Measurements from ENCODE around the gene THSD8. TPM values are rescaled to one million over a fixed set of nuclear protein-coding genes. Genes with fewer than 3 reads are reported as not detected.

THSD8 gene
- polyA plus RNA-seq, 1 donor from 2014 or later, result 6.4 TPM

- Mint-ChIP-seq H3K27ac (peak within 1 kb of the TSS; percentile 73 to 93 (median 92)), H3K4me3 (peak within 1 kb of the TSS; percentile 80 to 93 (median 88)), H3K9me3 (no peaks in the 10 kb centered on the region), H3K4me1 (peaks cover 14 to 20% (median 19%) of the 10 kb centered on the region in 3 donors), H3K36me3 (no peaks in the 10 kb centered on the region), H3K27me3 (no peaks in the 10 kb centered on the region)
Observed at GRCh38 chr19:12774588-12775555, 27.0 kb upstream of the THSD8 start, which contains the start of gene HOOK2. HOOK2 (minus strand) TSS chr19:12775552; CDS start chr19:12775449, 103 bp downstream.

- Mint-ChIP-seq H3K27ac (peak overlapping the region; percentile 92 to 97 (median 95)), H3K9me3 (no peaks in the 10 kb centered on the region), H3K27me3 (no peaks in the 10 kb centered on the region), H3K4me1 (peaks cover 20 to 29% (median 22%) of the 10 kb centered on the region in 3 donors), H3K36me3 (no peaks in the 10 kb centered on the region), H3K4me3 (peak overlapping the region; percentile 82 to 96 (median 92))
Observed at GRCh38 chr19:12777217-12778016, 24.5 kb upstream of the THSD8 start.

- no peaks in the 10 kb centered on the region for H3K27me3 Mint-ChIP-seq
- peaks cover 20 to 29% (median 22%) of the 10 kb centered on the region in 3 donors for H3K4me1 Mint-ChIP-seq
- peak overlapping the region; percentile 92 to 97 (median 95) for H3K27ac Mint-ChIP-seq
- H3K4me3 Mint-ChIP-seq, result peak overlapping the region; percentile 82 to 96 (median 92)
- no peaks in the 10 kb centered on the region for H3K36me3 Mint-ChIP-seq
- no peaks in the 10 kb centered on the region for H3K9me3 Mint-ChIP-seq
Observed at GRCh38 chr19:12778017-12778904, 23.6 kb upstream of the THSD8 start.

- no peaks in the 10 kb centered on the region for H3K27me3 Mint-ChIP-seq
- peaks cover 14 to 29% (median 26%) of the 10 kb centered on the region in 3 donors for H3K4me1 Mint-ChIP-seq
- H3K36me3 Mint-ChIP-seq, result no peaks in the 10 kb centered on the region
- H3K27ac Mint-ChIP-seq, result peak overlapping the region; percentile 92 to 97 (median 95)
- H3K9me3 Mint-ChIP-seq, result no peaks in the 10 kb centered on the region
- peak overlapping the region; percentile 82 to 96 (median 92) for H3K4me3 Mint-ChIP-seq
Observed at GRCh38 chr19:12778905-12779161, 23.0 kb upstream of the THSD8 start.

- peaks cover 13 to 29% (median 26%) of the 10 kb centered on the region in 3 donors for H3K4me1 Mint-ChIP-seq
- H3K9me3 Mint-ChIP-seq, result no peaks in the 10 kb centered on the region
- no peaks in the 10 kb centered on the region for H3K36me3 Mint-ChIP-seq
- H3K27ac Mint-ChIP-seq, result peak overlapping the region; percentile 92 to 97 (median 95)
- H3K4me3 Mint-ChIP-seq, result peak overlapping the region; percentile 21 to 93 (median 84)
- no peaks in the 10 kb centered on the region for H3K27me3 Mint-ChIP-seq
Observed at GRCh38 chr19:12779162-12779993, 22.5 kb upstream of the THSD8 start.

- no peaks in the 10 kb centered on the region for H3K9me3 Mint-ChIP-seq
- no peaks in the 10 kb centered on the region for H3K27me3 Mint-ChIP-seq
- peak overlapping the region in 1 of 3 donors; percentile 77 for H3K27ac Mint-ChIP-seq
- H3K36me3 Mint-ChIP-seq, result no peaks in the 10 kb centered on the region
- peak overlapping the region; percentile 51 to 88 (median 76) for H3K4me3 Mint-ChIP-seq
- peaks cover 13 to 29% (median 27%) of the 10 kb centered on the region in 3 donors for H3K4me1 Mint-ChIP-seq
Observed at GRCh38 chr19:12782174-12782423, 19.8 kb upstream of the THSD8 start.

- Mint-ChIP-seq H3K27me3 (no peaks in the 10 kb centered on the region), H3K27ac (peak overlapping the region in 1 of 3 donors; percentile 77), H3K9me3 (no peaks in the 10 kb centered on the region), H3K4me3 (peak overlapping the region; percentile 51 to 91 (median 87)), H3K4me1 (peaks cover 8 to 25% (median 25%) of the 10 kb centered on the region in 3 donors), H3K36me3 (no peaks in the 10 kb centered on the region)
Observed at GRCh38 chr19:12782424-12783290, 19.2 kb upstream of the THSD8 start.

GRCh38 chr19:12783291-12783848 is 18.5 kb upstream of the THSD8 start:
- Mint-ChIP-seq H3K4me3 (peak overlapping the region; percentile 46 to 91 (median 74)), H3K36me3 (no peaks in the 10 kb centered on the region), H3K9me3 (no peaks in the 10 kb centered on the region), H3K27ac (no peak overlapping the region), H3K27me3 (no peaks in the 10 kb centered on the region), H3K4me1 (peaks cover 5 to 29% (median 25%) of the 10 kb centered on the region in 3 donors)

- Mint-ChIP-seq H3K4me1 (peaks cover 2 to 29% (median 24%) of the 10 kb centered on the region in 3 donors), H3K27ac (no peak overlapping the region), H3K4me3 (peak overlapping the region in 3 of 4 donors; percentile 46 to 91 (median 89)), H3K36me3 (no peaks in the 10 kb centered on the region), H3K27me3 (no peaks in the 10 kb centered on the region), H3K9me3 (no peaks in the 10 kb centered on the region)
Observed at GRCh38 chr19:12783849-12784393, 17.9 kb upstream of the THSD8 start.

- H3K27ac Mint-ChIP-seq, result no peak overlapping the region
- peaks cover 4 to 26% (median 25%) of the 10 kb centered on the region in 3 donors for H3K4me1 Mint-ChIP-seq
- no peak overlapping the region for H3K4me3 Mint-ChIP-seq
- no peaks in the 10 kb centered on the region for H3K27me3 Mint-ChIP-seq
- no peaks in the 10 kb centered on the region for H3K9me3 Mint-ChIP-seq
- no peaks in the 10 kb centered on the region for H3K36me3 Mint-ChIP-seq
Observed at GRCh38 chr19:12784394-12784870, 17.4 kb upstream of the THSD8 start.

- Mint-ChIP-seq H3K27ac (no peak overlapping the region), H3K4me1 (peaks cover 4 to 26% (median 20%) of the 10 kb centered on the region in 3 donors), H3K9me3 (no peaks in the 10 kb centered on the region), H3K27me3 (no peaks in the 10 kb centered on the region), H3K4me3 (no peak overlapping the region), H3K36me3 (no peaks in the 10 kb centered on the region)
Observed at GRCh38 chr19:12784871-12785430, 16.9 kb upstream of the THSD8 start.

GRCh38 chr19:12785431-12786031 is 16.3 kb upstream of the THSD8 start:
- Mint-ChIP-seq H3K9me3 (no peaks in the 10 kb centered on the region), H3K27me3 (no peaks in the 10 kb centered on the region), H3K4me3 (no peak overlapping the region), H3K27ac (no peak overlapping the region), H3K4me1 (peaks cover 4 to 26% (median 20%) of the 10 kb centered on the region in 3 donors), H3K36me3 (no peaks in the 10 kb centered on the region)

All from IgD-negative memory B cell (primary cell).